Vagina (tissue), 2 donors: Measurements from ENCODE around the gene KIDINS220.

ENCODE experiments used
- POLR2AphosphoS5 ChIP-seq, 2 donors: sonication (generic); formaldehyde crosslinking; IDR thresholded peaks; one replicate each; pipeline ENCODE4 v1.9.0; 2017; ENCODE audit warnings: antibody characterized with exemption in 2 of 2, mild to moderate bottlenecking in 2 of 2, low read depth in 1 of 2; ENCODE audit not compliant: insufficient read depth in 1 of 2
- TF ChIP-seq, protein P1 (sequence below), 3 experiments: fragments of 450-650 bp in 2 of 3; fragments of 200-600 bp in 1 of 3; sonication (generic) in 1 of 3; IDR thresholded peaks; one replicate each; pipeline ENCODE4 v1.5.1; 2017 to 2019; ENCODE audit warnings: antibody characterized with exemption in 3 of 3, mild to moderate bottlenecking in 2 of 3, moderate library complexity in 2 of 3

DNA sequence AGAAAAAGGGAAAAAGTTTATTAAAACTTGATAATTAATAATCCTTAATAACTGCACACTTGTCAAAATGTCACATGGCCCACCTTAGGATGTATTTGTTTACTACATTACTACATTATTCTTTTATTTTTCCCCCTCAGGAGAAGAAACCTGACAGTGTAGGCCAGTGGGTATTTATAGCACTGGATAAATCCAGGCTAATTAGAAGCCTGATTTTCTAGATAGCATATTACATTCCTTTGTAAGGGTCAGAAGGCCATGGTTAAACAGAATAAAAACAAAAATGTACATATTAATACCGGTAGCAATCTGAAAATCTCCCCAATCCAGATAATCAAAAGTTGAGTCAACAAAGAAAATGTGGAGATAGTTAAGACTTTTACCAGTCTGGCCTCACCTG lies 21.5 kb upstream of the KIDINS220 start:
- TF ChIP-seq POLR2AphosphoS5 (IDR thresholded peaks at IDR 0.05; ENCODE audit: insufficient read depth in 1 of 2, low read depth in 1 of 2): no peak
- TF ChIP-seq, protein P1, sequence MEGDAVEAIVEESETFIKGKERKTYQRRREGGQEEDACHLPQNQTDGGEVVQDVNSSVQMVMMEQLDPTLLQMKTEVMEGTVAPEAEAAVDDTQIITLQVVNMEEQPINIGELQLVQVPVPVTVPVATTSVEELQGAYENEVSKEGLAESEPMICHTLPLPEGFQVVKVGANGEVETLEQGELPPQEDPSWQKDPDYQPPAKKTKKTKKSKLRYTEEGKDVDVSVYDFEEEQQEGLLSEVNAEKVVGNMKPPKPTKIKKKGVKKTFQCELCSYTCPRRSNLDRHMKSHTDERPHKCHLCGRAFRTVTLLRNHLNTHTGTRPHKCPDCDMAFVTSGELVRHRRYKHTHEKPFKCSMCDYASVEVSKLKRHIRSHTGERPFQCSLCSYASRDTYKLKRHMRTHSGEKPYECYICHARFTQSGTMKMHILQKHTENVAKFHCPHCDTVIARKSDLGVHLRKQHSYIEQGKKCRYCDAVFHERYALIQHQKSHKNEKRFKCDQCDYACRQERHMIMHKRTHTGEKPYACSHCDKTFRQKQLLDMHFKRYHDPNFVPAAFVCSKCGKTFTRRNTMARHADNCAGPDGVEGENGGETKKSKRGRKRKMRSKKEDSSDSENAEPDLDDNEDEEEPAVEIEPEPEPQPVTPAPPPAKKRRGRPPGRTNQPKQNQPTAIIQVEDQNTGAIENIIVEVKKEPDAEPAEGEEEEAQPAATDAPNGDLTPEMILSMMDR (IDR thresholded peaks at IDR 0.05): no peak
